ENCODE data around the gene TMEM94. TPM values are rescaled to one million over a fixed set of nuclear protein-coding genes. Genes with fewer than 3 reads are reported as not detected.

TMEM94 gene
- total RNA-seq, 1 donor, result 21.1 TPM

DNA sequence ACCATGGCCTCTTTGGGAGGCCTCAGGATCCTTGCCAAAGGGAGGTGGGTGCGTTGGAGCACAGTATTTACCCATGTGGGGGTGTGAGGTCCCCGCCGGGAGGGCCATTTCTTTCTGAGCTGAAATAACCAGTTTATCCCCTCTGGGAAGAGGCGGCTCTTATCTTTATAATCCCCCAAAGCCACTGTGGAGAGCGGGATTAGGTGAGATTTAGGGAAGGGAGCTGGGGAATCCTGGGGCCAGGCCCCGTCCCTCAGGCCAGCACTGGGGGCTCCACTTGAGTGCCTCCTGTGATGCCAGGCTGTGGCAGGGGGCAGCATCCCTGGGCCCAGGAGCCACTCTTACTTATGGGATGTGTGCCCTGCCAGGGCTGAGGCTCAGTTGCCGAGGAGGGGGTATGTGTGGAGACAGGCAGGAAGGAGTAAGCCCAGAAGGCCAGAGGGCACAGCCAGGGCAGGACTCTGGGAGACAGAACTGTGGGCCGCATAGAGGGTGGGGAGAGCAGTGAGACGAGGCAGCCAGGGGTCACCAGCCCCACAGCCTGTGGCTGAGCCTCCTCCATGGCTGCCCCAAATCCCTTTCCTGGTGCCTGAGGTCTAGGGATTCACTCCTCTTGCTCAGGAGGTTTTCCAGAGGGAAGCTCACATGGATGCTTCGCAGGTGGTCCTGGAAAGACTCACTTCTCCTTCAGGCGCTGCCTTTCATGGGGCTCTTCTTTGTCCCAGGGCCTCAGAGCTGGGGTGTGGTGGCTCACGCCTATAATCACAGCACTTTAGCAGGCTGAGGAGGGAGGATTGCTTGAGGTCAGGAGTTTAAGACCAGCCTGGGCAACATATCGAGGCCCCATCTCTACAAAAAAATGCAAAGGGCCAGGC is 25.0 kb downstream of the TMEM94 start:
- Histone ChIP-seq H3K9me3 (ENCODE audit: low read depth, low read length) (no peaks in the 10 kb centered on the region), H3K4me3 (ENCODE audit: low read length) (no peak overlapping the region), H3K27me3 (ENCODE audit: insufficient read depth, low read length) (no peaks in the 10 kb centered on the region), H3K4me1 (ENCODE audit: insufficient read depth, low read length) (peaks cover 4% of the 10 kb centered on the region)

DNA sequence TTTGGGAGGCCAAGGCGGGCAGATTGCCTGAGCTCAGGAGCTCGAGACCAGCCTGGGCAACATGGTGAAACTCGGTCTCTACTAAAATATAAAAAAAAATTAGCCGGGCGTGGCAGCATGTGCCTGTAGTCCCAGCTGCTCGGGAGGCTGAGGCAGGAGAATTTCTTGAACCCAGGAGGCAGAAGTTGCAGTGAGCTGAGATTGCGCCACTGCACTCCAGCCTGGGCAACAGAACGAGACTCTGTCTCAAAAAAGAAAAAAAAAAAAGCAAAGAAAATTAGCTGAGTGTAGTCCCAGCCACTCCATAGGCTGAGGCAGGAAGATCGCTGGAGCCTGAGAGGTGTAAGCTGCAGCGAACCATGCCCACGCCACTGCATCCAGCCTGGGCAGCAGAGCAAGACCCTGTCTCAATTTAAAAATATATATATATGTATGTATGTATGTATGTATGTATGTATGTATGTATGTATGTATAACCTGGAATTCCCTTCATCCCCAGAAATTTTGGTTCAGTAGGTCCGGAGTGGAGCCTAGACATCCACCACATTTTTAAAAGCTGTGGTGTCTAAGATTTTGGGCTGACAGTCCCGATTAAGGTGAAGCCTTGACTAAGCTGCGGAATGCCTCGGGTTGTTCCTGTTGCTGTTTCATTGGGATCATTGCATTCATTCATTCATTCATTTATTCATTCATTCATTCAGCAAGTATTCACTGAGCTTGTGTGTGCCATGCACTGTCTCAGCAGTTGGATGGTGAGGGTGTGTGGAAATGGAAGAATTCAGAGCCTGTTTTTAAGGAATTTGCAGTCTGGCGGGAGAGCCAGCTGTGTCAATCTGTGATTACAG is 25.9 kb downstream of the TMEM94 start:
- Histone ChIP-seq H3K27me3 (ENCODE audit: insufficient read depth, low read length) (no peaks in the 10 kb centered on the region), H3K4me1 (ENCODE audit: insufficient read depth, low read length) (peaks cover 13% of the 10 kb centered on the region)

DNA sequence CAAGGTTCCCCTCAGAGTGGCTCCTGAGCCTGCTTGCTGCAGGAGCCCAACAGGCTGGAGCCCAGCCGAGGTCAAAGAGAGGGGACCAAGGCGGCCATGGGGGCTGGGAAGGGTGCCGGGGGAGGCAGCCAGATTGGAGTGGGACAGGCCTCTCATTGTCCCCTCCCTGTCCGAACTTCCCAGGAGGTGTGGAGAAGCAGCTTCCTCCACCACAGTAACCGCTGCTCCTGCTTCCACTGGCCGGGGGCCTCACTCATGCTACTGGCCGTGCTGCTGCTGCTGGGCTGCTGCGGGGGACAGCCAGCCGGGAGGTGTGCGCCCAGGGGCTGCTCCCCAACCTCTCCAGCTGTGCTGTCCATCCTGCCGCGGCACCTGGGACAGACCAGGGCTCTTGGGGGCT is 29.3 kb downstream of the TMEM94 start:
- Histone ChIP-seq H3K4me3 (ENCODE audit: low read length) (no peak overlapping the region), H3K9me3 (ENCODE audit: low read depth, low read length) (no peaks in the 10 kb centered on the region), H3K27me3 (ENCODE audit: insufficient read depth, low read length) (no peaks in the 10 kb centered on the region), H3K4me1 (ENCODE audit: insufficient read depth, low read length) (peaks cover 25% of the 10 kb centered on the region)

More for the DNA sequence above, 25.9 kb downstream of the TMEM94 start:
- no peaks in the 10 kb centered on the region for H3K9me3 ChIP-seq (ENCODE audit: low read depth, low read length)
- H3K4me3 ChIP-seq (ENCODE audit: low read length), result no peak overlapping the region

DNA sequence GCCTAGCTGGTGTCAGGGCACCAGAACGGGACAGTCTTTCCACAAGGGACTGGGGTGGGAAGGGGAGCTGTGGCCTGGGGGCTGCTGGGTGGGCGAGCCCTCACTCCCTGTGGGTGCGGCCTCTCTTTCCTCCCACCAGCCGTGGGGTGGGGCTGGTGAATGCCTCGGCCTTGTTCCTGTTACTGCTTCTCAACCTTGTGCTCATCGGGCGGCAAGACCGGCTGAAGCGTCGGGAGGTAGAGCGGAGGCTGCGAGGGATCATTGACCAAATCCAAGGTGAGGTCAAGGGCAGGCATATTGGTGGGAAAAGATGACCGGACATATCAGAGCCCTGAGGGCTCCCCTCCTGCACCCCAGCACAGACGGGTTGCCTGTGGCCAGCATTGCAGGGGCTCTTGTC is 29.7 kb downstream of the TMEM94 start:
- Histone ChIP-seq H3K27me3 (ENCODE audit: insufficient read depth, low read length) (no peaks in the 10 kb centered on the region), H3K4me3 (ENCODE audit: low read length) (no peak overlapping the region), H3K9me3 (ENCODE audit: low read depth, low read length) (no peaks in the 10 kb centered on the region), H3K4me1 (ENCODE audit: insufficient read depth, low read length) (peaks cover 25% of the 10 kb centered on the region)

DNA sequence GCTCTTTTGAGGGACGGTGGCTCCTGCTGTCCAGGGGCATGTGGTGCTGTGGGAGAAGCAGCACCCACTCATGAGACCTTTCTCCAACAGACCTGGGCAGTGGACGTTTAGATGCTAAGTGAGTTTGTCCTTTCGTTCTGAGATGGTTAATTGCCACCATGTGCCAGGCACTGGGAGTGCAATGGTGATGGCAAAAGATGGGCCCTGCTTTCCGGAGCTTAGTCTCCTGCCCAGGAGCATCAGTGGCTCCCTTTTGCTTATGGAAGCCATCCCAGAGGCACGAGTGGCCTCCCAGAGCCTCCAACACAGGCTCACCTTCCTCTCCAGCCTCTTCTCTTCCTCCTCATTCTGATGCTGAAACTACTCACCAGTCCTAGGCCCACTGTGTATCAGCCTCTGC is 30.5 kb downstream of the TMEM94 start:
- peaks cover 25% of the 10 kb centered on the region for H3K4me1 ChIP-seq (ENCODE audit: insufficient read depth, low read length)
- H3K9me3 ChIP-seq (ENCODE audit: low read depth, low read length), result no peaks in the 10 kb centered on the region
- no peaks in the 10 kb centered on the region for H3K27me3 ChIP-seq (ENCODE audit: insufficient read depth, low read length)
- no peak overlapping the region for H3K4me3 ChIP-seq (ENCODE audit: low read length)

DNA sequence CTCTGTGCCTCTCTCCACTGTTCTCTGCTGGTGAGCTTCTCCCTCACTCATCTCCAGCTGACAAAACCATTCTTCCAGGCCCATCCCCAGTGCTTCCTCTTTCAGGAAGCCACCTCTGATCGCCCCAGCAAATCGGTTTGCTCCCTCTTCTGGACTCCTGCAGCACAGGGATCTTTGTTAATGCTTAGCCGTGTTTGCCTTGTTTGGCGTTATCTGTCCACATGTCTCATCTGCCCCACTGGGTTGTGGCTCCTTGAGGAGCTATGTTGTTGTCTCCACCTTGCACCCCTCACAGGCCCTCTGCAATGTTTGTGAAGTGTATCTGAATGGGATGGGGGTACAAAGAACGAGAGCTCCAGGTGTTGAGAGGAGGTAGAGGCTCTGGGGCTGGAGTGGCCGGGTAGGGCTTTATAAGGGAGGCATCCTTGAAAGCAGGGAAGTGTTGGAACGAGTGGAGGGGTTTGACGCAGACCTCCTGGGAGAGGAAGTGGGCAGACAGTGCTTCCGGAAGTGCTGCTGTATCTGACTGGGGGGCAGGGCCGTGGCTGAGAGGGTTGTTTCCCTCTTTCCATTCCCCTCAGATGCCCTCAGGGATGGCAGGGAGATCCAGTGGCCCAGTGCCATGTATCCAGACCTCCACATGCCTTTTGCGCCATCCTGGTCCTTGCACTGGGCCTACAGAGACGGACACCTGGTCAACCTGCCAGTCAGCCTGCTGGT is 31.1 kb downstream of the TMEM94 start:
- Histone ChIP-seq H3K27me3 (ENCODE audit: insufficient read depth, low read length) (no peaks in the 10 kb centered on the region), H3K4me3 (ENCODE audit: low read length) (no peak overlapping the region), H3K4me1 (ENCODE audit: insufficient read depth, low read length) (peaks cover 25% of the 10 kb centered on the region), H3K9me3 (ENCODE audit: low read depth, low read length) (no peaks in the 10 kb centered on the region)

DNA sequence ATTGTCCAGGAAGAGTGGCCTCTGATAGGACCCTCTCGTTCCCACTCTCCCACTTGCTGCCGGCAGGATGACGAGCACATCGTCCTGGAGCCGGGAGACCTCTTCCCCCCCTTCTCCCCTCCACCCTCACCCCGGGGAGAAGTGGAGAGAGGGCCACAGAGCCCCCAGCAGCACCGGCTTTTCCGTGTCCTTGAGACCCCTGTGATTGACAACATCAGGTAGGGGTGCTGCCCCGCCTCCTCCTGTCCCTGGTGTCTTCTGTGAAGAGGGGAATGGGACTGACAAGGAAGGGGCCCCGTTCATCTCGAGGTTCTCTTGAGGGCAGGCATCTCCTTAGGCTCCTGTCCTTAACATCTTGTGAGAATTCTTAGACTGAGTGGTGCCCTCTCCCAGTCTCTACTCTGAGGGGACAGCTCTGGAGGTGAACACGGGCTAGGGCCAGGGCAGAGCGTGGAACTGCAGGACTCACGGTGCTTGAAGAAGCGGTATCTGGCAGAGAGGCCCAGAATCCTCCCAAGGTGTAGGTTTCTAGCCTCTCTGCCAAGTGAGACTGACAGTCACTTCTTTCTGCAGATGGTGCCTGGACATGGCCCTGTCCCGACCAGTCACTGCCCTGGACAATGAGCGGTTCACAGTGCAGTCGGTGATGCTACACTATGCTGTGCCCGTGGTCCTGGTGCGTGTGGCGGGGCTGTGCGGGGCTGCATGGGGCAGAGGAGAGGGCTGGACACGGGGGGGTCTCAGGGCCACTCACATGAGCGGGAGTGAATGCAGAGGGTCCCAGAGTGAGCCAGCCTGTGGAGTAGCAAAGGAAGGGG is 32.5 kb downstream of the TMEM94 start:
- H3K27me3 ChIP-seq (ENCODE audit: insufficient read depth, low read length), result no peaks in the 10 kb centered on the region
- H3K4me3 ChIP-seq (ENCODE audit: low read length), result no peak overlapping the region
- H3K9me3 ChIP-seq (ENCODE audit: low read depth, low read length), result no peaks in the 10 kb centered on the region
- peaks cover 25% of the 10 kb centered on the region for H3K4me1 ChIP-seq (ENCODE audit: insufficient read depth, low read length)

DNA sequence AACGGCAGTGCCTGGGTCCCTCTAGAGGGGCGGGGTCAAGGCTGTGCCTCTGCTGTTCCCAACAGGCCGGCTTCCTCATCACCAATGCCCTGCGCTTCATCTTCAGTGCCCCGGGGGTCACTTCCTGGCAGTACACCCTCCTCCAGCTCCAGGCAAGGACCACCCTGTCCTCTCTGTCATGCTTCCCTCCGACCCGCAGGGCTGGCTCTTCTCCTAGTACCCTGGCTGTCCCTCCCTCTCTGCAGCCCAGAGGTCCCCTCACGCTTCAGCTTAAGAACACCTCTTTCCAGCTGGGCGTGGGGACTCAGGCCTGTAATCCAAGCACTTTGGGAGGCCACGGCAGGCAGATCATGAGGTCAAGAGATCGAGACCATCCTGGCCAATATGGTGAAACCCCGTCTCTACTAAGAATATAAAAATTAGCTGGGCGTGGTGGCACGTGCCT is 33.1 kb downstream of the TMEM94 start:
- no peak overlapping the region for H3K4me3 ChIP-seq (ENCODE audit: low read length)
- H3K9me3 ChIP-seq (ENCODE audit: low read depth, low read length), result no peaks in the 10 kb centered on the region
- no peaks in the 10 kb centered on the region for H3K27me3 ChIP-seq (ENCODE audit: insufficient read depth, low read length)
- peaks cover 25% of the 10 kb centered on the region for H3K4me1 ChIP-seq (ENCODE audit: insufficient read depth, low read length)

DNA sequence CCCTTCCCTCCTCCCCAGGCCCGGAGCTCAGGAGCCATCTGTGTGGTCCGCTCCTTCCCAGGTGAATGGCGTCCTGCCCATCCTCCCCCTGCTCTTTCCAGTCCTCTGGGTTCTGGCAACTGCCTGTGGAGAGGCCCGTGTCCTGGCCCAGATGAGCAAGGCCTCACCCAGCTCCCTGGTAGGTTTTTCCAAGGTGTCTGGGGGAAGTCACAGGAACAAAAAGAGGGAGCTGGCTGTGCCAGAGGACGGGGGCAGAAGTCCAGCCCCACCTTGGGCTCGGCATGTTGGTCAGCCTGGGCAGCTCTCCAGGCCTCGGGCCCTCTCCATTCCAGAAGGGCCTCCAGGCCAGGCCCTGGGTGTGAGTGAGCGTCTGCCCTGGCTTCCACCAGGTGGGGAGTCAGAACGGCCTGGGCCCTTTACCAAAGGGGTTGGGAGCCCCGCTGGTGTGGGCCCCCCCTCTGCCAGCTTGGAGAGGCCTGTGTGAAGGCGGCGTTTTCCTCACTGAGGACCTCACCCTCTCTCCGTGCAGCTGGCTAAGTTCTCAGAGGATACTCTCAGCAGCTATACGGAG is 33.8 kb downstream of the TMEM94 start:
- H3K4me3 ChIP-seq (ENCODE audit: low read length), result no peak overlapping the region
- H3K27me3 ChIP-seq (ENCODE audit: insufficient read depth, low read length), result no peaks in the 10 kb centered on the region
- H3K4me1 ChIP-seq (ENCODE audit: insufficient read depth, low read length), result peaks cover 25% of the 10 kb centered on the region
- H3K9me3 ChIP-seq (ENCODE audit: low read depth, low read length), result no peaks in the 10 kb centered on the region

DNA sequence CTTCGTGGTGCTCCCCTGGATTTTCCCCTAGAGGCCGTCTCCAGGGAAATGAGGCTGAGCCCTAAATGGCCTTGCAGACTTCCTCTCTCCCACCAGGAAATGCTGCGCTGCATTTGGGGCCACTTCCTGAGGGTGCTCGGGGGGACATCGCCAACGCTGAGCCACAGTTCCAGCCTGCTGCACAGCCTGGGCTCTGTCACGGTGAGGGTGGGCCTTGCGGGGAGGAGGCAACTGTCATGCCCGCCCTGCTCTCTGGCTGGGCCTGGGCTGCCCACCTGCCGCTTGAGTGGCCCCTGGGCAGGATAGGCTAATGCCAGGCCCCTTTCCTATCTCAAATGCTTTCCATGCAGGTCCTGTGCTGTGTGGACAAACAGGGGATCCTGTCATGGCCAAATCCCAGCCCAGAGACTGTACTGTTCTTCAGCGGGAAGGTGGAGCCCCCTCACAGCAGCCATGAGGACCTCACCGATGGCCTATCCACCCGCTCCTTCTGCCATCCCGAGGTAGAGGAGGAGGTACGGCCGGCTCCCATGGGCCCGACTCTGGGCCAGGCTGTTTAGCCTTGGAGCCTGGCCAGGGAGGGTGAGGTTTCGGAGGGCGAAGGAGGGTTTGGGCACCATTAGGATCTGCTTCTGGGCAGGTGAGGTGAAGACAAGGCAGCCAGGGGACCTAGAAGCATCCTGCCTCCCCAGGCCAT is 34.7 kb downstream of the TMEM94 start:
- Histone ChIP-seq H3K4me1 (ENCODE audit: insufficient read depth, low read length) (peaks cover 24% of the 10 kb centered on the region), H3K27me3 (ENCODE audit: insufficient read depth, low read length) (no peaks in the 10 kb centered on the region), H3K4me3 (ENCODE audit: low read length) (no peak overlapping the region), H3K9me3 (ENCODE audit: low read depth, low read length) (no peaks in the 10 kb centered on the region)

DNA sequence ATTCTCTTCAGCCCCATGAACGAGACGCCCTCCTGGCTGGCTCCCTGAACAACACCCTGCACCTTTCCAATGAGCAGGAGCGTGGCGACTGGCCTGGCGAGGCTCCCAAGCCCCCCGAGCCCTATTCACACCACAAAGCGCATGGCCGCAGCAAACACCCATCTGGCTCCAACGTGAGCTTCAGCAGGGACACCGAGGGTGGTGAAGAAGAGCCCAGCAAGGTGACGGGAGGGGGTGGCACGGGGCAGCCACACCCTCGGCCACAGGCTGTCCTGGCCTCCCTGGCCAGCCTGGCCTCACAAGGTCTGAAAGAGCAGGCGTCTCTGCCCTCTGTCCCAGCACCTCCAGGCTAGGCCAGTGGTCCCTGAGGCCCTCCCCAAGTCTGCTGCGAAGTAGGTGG is 35.2 kb downstream of the TMEM94 start:
- H3K9me3 ChIP-seq (ENCODE audit: low read depth, low read length), result no peaks in the 10 kb centered on the region
- H3K4me3 ChIP-seq (ENCODE audit: low read length), result no peak overlapping the region
- H3K4me1 ChIP-seq (ENCODE audit: insufficient read depth, low read length), result peaks cover 18% of the 10 kb centered on the region
- H3K27me3 ChIP-seq (ENCODE audit: insufficient read depth, low read length), result no peaks in the 10 kb centered on the region

DNA sequence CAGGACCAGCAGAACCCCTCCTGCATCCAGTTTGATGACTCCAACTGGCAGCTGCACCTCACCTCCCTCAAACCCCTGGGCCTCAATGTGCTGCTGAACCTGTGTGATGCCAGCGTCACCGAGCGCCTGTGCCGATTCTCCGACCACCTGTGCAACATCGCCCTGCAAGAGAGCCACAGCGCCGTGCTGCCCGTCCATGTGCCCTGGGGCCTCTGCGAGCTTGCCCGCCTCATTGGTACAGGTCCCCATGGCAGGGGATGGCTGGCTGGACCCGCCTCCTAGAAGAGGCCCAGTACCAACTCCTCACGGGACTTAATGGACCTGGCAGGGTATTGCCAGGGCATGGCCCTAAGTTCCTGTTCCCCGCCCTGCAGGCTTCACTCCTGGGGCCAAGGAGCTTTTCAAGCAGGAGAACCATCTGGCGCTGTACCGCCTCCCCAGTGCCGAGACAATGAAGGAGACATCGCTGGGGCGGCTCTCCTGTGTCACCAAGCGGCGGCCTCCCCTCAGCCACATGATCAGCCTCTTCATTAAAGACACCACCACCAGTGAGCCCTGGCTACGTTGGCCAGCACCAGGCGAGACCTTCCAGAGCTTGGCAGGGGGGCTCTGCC is 36.2 kb downstream of the TMEM94 start:
- no peak overlapping the region for H3K4me3 ChIP-seq (ENCODE audit: low read length)
- peaks cover 9% of the 10 kb centered on the region for H3K4me1 ChIP-seq (ENCODE audit: insufficient read depth, low read length)
- H3K27me3 ChIP-seq (ENCODE audit: insufficient read depth, low read length), result no peaks in the 10 kb centered on the region
- no peaks in the 10 kb centered on the region for H3K9me3 ChIP-seq (ENCODE audit: low read depth, low read length)

DNA sequence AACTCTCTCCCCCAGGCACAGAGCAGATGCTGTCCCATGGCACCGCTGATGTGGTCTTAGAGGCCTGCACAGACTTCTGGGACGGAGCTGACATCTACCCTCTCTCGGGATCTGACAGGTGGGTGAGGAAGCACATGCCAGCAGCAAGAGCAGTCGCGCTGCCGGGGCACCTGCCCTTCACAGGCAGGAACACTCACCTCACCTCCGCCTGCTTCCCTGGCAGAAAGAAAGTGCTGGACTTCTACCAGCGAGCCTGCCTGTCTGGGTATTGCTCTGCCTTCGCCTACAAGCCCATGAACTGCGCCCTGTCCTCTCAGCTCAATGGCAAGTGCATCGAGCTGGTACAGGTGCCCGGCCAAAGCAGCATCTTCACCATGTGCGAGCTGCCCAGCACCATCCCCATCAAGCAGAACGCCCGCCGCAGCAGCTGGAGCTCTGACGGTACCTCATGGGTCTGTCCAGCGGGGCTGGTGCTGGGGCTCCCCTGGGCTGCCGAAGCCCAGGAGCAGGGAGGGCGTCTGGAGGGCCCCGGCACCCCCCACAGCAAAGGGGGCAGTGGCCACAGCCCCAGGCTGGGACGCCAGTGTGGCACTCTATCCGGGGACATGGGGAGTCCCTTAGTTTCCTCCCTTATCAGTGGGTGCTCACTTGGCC is 37.2 kb downstream of the TMEM94 start:
- Histone ChIP-seq H3K27me3 (ENCODE audit: insufficient read depth, low read length) (no peaks in the 10 kb centered on the region), H3K9me3 (ENCODE audit: low read depth, low read length) (no peaks in the 10 kb centered on the region), H3K4me3 (ENCODE audit: low read length) (no peak overlapping the region), H3K4me1 (ENCODE audit: insufficient read depth, low read length) (no peaks in the 10 kb centered on the region)
